Measurements from ENCODE around the gene RBM39.
"Not testable (repeated sequence)": the region's sequence is repeated elsewhere in the genome, so short reads cannot be mapped to it uniquely, and the experiment has no call there.

RBM39 gene

DNA sequence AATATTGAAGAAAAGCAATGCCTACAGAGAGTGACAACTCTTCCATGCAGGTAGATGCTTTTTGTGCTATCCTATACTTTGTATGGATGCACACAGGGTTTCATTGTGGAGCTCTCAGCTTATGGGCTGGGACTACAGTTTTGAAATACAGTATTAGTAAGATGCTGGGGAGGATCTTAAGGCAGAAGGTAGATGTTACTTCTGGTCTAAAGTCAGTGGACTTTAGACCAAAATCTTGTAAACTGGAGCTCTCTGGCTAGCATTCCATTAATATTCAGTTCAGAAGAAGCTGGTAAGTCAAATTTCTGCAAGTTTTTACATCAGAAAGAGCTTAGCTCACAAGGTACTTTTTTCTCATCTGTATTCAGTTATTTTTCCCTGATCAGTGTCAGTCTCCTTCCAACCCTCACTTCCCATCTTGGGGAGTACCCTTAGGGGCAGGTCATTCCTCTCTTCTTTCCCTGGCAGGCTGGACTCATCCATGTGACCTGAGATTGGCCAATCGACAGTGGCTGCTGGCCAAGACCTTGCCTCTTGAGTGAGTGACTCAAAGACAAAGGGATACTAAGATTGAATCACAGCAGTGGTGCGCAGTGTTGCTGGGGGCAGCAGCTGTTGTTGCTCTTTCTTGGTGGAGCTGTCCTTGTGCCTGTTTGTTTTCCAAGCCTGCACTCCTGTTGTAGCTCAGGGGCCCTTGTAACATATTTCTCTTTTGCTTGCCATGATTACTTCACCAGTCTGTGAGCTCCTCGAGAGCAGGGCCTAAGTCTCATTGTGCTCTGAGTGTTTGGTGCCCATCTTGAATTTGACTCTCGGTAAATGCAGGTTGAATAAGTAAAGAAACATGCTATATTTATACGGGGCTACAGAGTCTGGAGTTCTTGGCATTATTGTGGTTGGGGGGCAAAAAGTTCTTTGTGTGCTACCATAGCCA lies 26.9 kb upstream of the RBM39 start:
- in situ Hi-C loops (cut with HindIII; ENCODE audit: low sequenced_read_pairs): no loop called here
- TF ChIP-seq, protein P1, sequence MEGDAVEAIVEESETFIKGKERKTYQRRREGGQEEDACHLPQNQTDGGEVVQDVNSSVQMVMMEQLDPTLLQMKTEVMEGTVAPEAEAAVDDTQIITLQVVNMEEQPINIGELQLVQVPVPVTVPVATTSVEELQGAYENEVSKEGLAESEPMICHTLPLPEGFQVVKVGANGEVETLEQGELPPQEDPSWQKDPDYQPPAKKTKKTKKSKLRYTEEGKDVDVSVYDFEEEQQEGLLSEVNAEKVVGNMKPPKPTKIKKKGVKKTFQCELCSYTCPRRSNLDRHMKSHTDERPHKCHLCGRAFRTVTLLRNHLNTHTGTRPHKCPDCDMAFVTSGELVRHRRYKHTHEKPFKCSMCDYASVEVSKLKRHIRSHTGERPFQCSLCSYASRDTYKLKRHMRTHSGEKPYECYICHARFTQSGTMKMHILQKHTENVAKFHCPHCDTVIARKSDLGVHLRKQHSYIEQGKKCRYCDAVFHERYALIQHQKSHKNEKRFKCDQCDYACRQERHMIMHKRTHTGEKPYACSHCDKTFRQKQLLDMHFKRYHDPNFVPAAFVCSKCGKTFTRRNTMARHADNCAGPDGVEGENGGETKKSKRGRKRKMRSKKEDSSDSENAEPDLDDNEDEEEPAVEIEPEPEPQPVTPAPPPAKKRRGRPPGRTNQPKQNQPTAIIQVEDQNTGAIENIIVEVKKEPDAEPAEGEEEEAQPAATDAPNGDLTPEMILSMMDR (IDR thresholded peaks at IDR 0.05; ENCODE audit: low read depth, low read length): no peak

DNA sequence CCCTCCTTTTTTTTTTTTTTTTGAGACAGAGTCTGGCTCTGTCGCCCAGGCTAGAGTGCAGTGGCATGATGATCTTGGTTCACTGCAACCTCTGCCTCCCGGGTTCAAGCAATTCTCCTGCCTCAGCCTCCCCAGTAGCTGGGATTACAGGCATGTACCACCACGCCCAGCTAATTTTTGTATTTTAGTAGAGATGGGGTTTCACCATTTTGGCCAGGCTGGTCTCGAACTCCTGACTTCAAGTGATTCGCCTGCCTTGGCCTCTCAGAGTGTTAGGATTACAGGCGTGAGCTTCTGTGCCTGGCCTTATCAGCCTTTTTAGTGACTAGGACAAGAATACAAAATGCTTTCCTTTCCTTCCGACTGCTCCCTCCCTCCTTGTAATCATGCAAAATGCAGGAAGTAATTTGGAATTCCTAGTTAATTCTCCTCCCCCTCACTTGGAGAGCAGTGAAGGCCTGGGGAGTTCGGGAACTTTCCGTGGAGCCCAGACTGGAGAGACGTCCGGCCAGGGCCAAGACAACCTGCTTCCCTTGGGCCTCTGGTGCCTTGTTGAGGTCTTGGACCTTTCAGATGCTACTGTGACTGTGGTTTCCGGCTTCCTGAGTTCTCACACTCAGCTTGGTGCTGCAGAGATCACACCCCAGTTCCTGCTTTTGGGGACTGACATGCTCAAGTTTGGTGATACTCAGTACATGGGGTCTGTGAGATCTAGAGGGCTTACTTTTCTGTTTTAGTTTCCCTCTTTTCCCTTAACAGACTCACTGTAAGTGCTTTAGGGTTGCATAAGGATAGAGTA lies 25.8 kb upstream of the RBM39 start:
- no peak overlapping the region for H3K4me3 ChIP-seq (ENCODE audit: low read depth, low read length)
- TF ChIP-seq, protein P1 (IDR thresholded peaks at IDR 0.05; ENCODE audit: low read depth, low read length): no peak
- no peak for DNase-seq (ENCODE audit: low read depth, low spot score)
- in situ Hi-C loops (cut with HindIII; ENCODE audit: low sequenced_read_pairs): no loop called here

More for the DNA sequence above, 26.9 kb upstream of the RBM39 start:
- H3K4me3 ChIP-seq (ENCODE audit: low read depth, low read length): no peak overlapping the region
- peak; percentile 96 for DNase-seq (ENCODE audit: low read depth, low spot score)

DNA sequence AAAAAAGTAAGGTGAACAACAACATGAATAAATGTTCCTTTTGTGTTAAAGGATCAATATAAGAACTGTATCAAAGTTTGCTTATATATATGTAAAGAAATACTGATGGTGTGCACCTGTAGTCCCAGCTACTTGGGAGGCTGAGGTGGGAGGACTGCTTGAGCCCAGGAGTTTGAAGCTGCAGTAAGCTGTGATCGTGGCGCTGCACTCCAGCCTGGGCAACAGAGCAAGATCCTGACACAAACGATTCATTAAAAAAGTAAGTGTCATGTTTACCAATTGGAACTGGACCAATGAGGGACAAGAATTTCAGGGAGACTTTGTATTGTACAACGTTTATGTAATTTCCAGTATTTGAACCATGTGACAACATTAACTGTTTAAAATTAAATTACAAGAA lies 24.8 kb upstream of the RBM39 start:
- no peak for DNase-seq (ENCODE audit: low read depth, low spot score)
- no peak overlapping the region for H3K4me3 ChIP-seq (ENCODE audit: low read depth, low read length)
- TF ChIP-seq, protein P1 (IDR thresholded peaks at IDR 0.05; ENCODE audit: low read depth, low read length): no peak
- in situ Hi-C loops (cut with HindIII; ENCODE audit: low sequenced_read_pairs): no loop called here

DNA sequence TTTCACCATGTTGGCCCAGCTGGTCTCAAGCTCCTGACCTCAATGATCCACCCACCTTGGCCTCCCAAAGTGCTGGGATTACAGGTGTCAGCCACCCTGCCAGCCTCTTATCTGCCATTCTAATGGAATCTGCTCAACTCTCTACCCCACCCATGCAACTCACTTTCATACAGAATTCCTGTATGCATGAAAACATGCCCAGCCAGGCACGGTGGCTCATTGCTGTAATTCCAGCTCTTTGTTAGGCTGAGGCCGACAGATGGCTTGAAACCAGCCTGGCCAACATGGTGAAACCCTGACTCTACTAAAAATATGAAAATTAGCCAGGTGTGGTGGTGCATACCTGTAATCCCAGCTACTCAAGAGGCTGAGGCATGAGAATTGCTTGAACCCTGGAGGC lies 22.9 kb upstream of the RBM39 start:
- DNase-seq (ENCODE audit: low read depth, low spot score); H3K4me3 ChIP-seq (ENCODE audit: low read depth, low read length); in situ Hi-C loops (cut with HindIII; ENCODE audit: low sequenced_read_pairs): not testable (repeated sequence)

DNA sequence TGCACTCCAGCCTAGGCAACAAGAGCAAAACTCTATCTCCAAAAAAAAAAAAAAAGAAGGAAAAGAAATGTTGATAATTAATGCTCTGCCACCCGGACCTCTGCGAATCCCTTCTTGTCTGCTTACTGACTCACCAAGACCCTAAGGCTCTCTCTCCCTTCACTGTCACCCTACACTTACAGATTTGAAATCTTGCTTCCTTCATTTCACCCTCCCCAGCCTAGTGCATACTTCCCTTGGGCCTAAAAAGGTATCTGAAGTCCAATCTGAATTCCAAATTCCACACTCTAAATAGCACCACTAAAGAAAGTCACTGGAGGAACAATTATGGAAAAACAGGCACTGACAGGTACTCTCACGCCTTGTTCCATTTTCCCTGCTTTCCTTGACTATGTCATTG lies 20.4 kb upstream of the RBM39 start:
- in situ Hi-C loops (cut with HindIII; ENCODE audit: low sequenced_read_pairs): no loop called here
- TF ChIP-seq, protein P1 (IDR thresholded peaks at IDR 0.05; ENCODE audit: low read depth, low read length): no peak
- no peak overlapping the region for H3K4me3 ChIP-seq (ENCODE audit: low read depth, low read length)
- DNase-seq (ENCODE audit: low read depth, low spot score): no peak

DNA sequence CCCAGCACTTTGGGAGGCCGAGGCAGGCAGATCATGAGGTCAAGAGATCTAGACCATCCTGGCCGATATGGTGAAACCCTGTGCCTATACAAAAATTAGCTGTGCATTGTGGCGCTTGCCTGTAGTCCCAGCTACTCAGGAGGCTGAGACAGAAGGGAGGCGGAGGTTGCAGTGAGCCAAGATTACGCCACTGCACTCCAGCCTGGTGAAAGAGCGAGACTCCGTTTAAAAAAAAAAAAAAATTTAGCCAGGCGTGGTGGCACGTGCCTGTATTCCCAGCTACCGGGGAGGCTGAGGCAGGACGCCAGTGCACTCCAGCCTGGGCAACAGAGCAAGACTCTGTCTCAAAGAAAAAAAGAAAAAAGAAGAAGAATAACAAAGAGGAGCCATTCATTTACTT lies 19.5 kb upstream of the RBM39 start:
- DNase-seq (ENCODE audit: low read depth, low spot score); H3K4me3 ChIP-seq (ENCODE audit: low read depth, low read length); in situ Hi-C loops (cut with HindIII; ENCODE audit: low sequenced_read_pairs): not testable (repeated sequence)

DNA sequence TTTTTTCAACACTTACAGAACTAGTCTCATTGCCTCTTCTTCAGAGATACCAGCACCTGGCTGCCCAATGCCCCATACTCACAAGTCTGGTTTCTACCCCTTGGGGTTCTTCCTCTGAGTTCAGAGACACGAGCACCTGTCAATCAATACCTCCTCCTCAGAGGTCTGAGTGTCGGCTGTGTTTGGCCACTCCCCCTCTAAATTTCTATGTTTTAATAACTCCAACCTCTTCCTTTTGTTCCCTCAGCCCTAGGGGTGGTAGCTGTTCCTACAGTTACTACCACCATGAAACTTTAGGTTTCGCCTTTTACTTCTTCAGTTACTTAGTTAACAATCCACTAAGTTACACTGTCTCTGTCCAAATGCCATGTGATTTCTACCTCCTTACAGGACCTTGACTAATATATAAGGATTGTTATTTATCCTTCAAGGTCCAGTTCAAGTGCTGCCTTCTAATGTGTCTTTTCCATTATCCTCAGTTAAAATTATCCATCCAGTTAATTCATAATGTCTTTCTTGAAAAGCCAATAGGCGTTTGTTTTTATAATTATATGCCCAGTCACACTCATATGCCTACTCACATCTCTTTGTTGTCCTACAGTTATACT lies 15.1 kb upstream of the RBM39 start:
- TF ChIP-seq, protein P1 (IDR thresholded peaks at IDR 0.05; ENCODE audit: low read depth, low read length): no peak

More for the DNA sequence above, 15.1 kb upstream of the RBM39 start:
- no peak overlapping the region for H3K4me3 ChIP-seq (ENCODE audit: low read depth, low read length)
- no peak for DNase-seq (ENCODE audit: low read depth, low spot score)
- in situ Hi-C loops (cut with HindIII; ENCODE audit: low sequenced_read_pairs): no loop called here
